H9 (cell line): Measurements from ENCODE around the gene LNP1. TPM values are rescaled to one million over a fixed set of nuclear protein-coding genes. Genes with fewer than 3 reads are reported as not detected.

Experiments used
- DNase-seq: peaks from one replicate; pipeline ENCODE4 v3.0.0-alpha.2; 2017
- H2AFZ ChIP-seq: one replicate; pipeline ENCODE4 v1.6.1; 2013; ENCODE audit warnings: mild to moderate bottlenecking, low read length, control low read depth, moderate library complexity
- H2AK5ac ChIP-seq: 2 replicates; pipeline ENCODE4 v1.6.1; 2013; ENCODE audit warnings: low read length, control low read depth, mixed read lengths; ENCODE audit not compliant: insufficient read length
- H2BK120ac ChIP-seq: one replicate; pipeline ENCODE4 v1.6.1; 2013; ENCODE audit warnings: low read depth, mild to moderate bottlenecking, low read length, control low read depth, inconsistent platforms; ENCODE audit not compliant: poor library complexity, severe bottlenecking
- H2BK12ac ChIP-seq: 2 replicates; pipeline ENCODE4 v1.6.1; 2013; ENCODE audit warnings: low read length, control low read depth, mixed read lengths, low read depth; ENCODE audit not compliant: insufficient read length
- H2BK15ac ChIP-seq: 2 replicates; pipeline ENCODE4 v1.6.1; 2013; ENCODE audit warnings: low read depth, low read length, control low read depth
- H2BK20ac ChIP-seq: one replicate; pipeline ENCODE4 v1.6.1; 2013; ENCODE audit warnings: low read depth, mild to moderate bottlenecking, low read length, control low read depth, inconsistent platforms; ENCODE audit not compliant: poor library complexity, severe bottlenecking
- H2BK5ac ChIP-seq: 2 replicates; pipeline ENCODE4 v1.6.1; 2013; ENCODE audit warnings: low read length, control low read depth, mixed read lengths; ENCODE audit not compliant: insufficient read length
- H3K14ac ChIP-seq: 2 replicates; pipeline ENCODE4 v1.6.1; 2013; ENCODE audit warnings: low read length, control low read depth; ENCODE audit not compliant: insufficient read depth
- H3K18ac ChIP-seq: 2 replicates; pipeline ENCODE4 v1.6.1; 2013; ENCODE audit warnings: low read depth, mild to moderate bottlenecking, mixed read lengths, low read length, control low read depth; ENCODE audit not compliant: insufficient read length
- H3K23ac ChIP-seq: 2 replicates; pipeline ENCODE4 v1.6.1; 2013; ENCODE audit warnings: low read length, control low read depth, mixed read lengths, low read depth; ENCODE audit not compliant: insufficient read length
- H3K23me2 ChIP-seq: 2 replicates; pipeline ENCODE4 v1.6.1; 2013; ENCODE audit warnings: low read depth, mild to moderate bottlenecking, mixed read lengths, low read length, control low read depth; ENCODE audit not compliant: insufficient read length, poor library complexity, severe bottlenecking
- H3K27ac ChIP-seq: 2 replicates; pipeline ENCODE4 v1.5.1; 2013; ENCODE audit warnings: low read length, control low read depth, mixed read lengths, low read depth; ENCODE audit not compliant: insufficient read length
- H3K27me3 ChIP-seq: 2 replicates; pipeline ENCODE4 v1.6.1; 2013; ENCODE audit warnings: low read length, control low read depth, inconsistent platforms; ENCODE audit not compliant: insufficient read depth
- H3K4ac ChIP-seq: 2 replicates; pipeline ENCODE4 v1.6.1; 2013; ENCODE audit warnings: low read depth, mild to moderate bottlenecking, control low read depth, inconsistent platforms, low read length, moderate library complexity
- H3K4me1 ChIP-seq: 2 replicates; pipeline ENCODE4 v1.6.1; 2013; ENCODE audit warnings: low read length, control low read depth, inconsistent platforms; ENCODE audit not compliant: insufficient read depth
- H3K4me2 ChIP-seq: 2 replicates; pipeline ENCODE4 v1.6.1; 2013; ENCODE audit warnings: low read length, control low read depth, mixed read lengths; ENCODE audit not compliant: insufficient read length, insufficient read depth
- H3K56ac ChIP-seq: 2 replicates; pipeline ENCODE4 v1.6.1; 2013; ENCODE audit warnings: low read depth, mild to moderate bottlenecking, mixed read lengths, low read length, control low read depth; ENCODE audit not compliant: insufficient read length
- H3K79me1 ChIP-seq: 2 replicates; pipeline ENCODE4 v1.6.1; 2013; ENCODE audit warnings: low read depth, mild to moderate bottlenecking, moderate library complexity, low read length, control low read depth, inconsistent platforms; ENCODE audit not compliant: insufficient read depth, poor library complexity, severe bottlenecking
- H3K79me2 ChIP-seq: 2 replicates; pipeline ENCODE4 v1.6.1; 2013; ENCODE audit warnings: low read length, control low read depth, inconsistent platforms; ENCODE audit not compliant: insufficient read depth
- H3K9ac ChIP-seq: 2 replicates; pipeline ENCODE4 v1.6.1; 2013; ENCODE audit warnings: low read length, control low read depth, mixed read lengths; ENCODE audit not compliant: insufficient read length; ENCODE audit errors: extremely low read depth
- H3K9me3 ChIP-seq: one replicate; pipeline ENCODE4 v1.6.1; 2013; ENCODE audit warnings: low read depth, low read length, inconsistent platforms; ENCODE audit not compliant: control insufficient read depth
- H3T11ph ChIP-seq: one replicate; pipeline ENCODE4 v1.6.1; 2013; ENCODE audit warnings: mild to moderate bottlenecking, low read length, control low read depth, inconsistent platforms
- H4K20me1 ChIP-seq: one replicate; pipeline ENCODE4 v1.6.1; 2013; ENCODE audit not compliant: control insufficient read depth, insufficient read length, insufficient read depth
- H4K5ac ChIP-seq: 2 replicates; pipeline ENCODE4 v1.6.1; 2013; ENCODE audit warnings: low read depth, mild to moderate bottlenecking, mixed read lengths, low read length, control low read depth; ENCODE audit not compliant: insufficient read length
- H4K8ac ChIP-seq: replicated peaks from 2 replicates; pipeline ENCODE4 v1.6.1; 2013; ENCODE audit warnings: low read length, control low read depth, mixed read lengths, low read depth; ENCODE audit not compliant: insufficient read length
- H4K91ac ChIP-seq: 2 replicates; pipeline ENCODE4 v1.6.1; 2013; ENCODE audit warnings: low read depth, mild to moderate bottlenecking, moderate library complexity, mixed read lengths, low read length, control low read depth; ENCODE audit not compliant: insufficient read length
- H3K27ac Mint-ChIP-seq, 3 experiments: 2 replicates in 2 of 3; 3 replicates in 1 of 3; pipeline ENCODE4 v1.8.0; 2020 to 2021; ENCODE audit warnings: mixed read lengths in 3 of 3, mild to moderate bottlenecking in 1 of 3, moderate library complexity in 1 of 3
- H3K27me3 Mint-ChIP-seq: 2 replicates; pipeline ENCODE4 v1.8.0; 2021; ENCODE audit warnings: low read depth, mild to moderate bottlenecking, moderate library complexity, mixed read lengths
- H3K36me3 Mint-ChIP-seq, 3 experiments: 2 replicates in 2 of 3; 3 replicates in 1 of 3; pipeline ENCODE4 v1.8.0; 2020 to 2021; ENCODE audit warnings: low read depth in 3 of 3, mixed read lengths in 3 of 3; ENCODE audit not compliant: insufficient read depth in 1 of 3
- H3K4me1 Mint-ChIP-seq, 2 experiments: 2 replicates each; pipeline ENCODE4 v1.8.0; 2020; ENCODE audit warnings: mixed read lengths in 2 of 2
- H3K4me3 Mint-ChIP-seq, 2 experiments: 2 replicates in 1 of 2; 3 replicates in 1 of 2; pipeline ENCODE4 v1.8.0; 2020 to 2021; ENCODE audit warnings: mild to moderate bottlenecking in 2 of 2, mixed read lengths in 2 of 2, moderate library complexity in 1 of 2
- H3K9me3 Mint-ChIP-seq, 2 experiments: 2 replicates in 1 of 2; 3 replicates in 1 of 2; pipeline ENCODE4 v1.8.0; 2020; ENCODE audit warnings: mild to moderate bottlenecking in 2 of 2, mixed read lengths in 2 of 2, moderate library complexity in 1 of 2
- WGBS: extraction: QIAGEN DNeasy Blood & Tissue Kit; methylation state at CpG from one replicate; pipeline ENCODE4 v1.1.7; 2013; ENCODE audit warnings: missing lambda C conversion rate, low lambda C conversion rate, mixed read lengths; ENCODE audit not compliant: insufficient read length; ENCODE audit errors: extremely low coverage; 5-methylcytosine and 5-hydroxymethylcytosine counted together
- total RNA-seq: library from RNA; stranded (reverse); gene quantifications from 2 replicates; pipeline ENCODE4 v1.2.1, GENCODE V29; 2021
- TF ChIP-seq, protein P1 (sequence below): fragments of 200-600 bp; sonication (generic); conservative IDR thresholded peaks from 3 replicates; pipeline ENCODE4 v1.8.0; 2021; ENCODE audit warnings: antibody characterized with exemption, mild to moderate bottlenecking

LNP1 gene
- total RNA-seq, 1 experiment from 2014 or later, result 4.1 TPM

GRCh38 chr3:100423611-100424010, 22.3 kb downstream of the LNP1 start:
- no CpG with 5 or more reads among the region's 5 CpGs for WGBS
- Histone ChIP-seq H3K4ac (no peak overlapping the region), H3K14ac (no peak overlapping the region), H3K9ac (no peak overlapping the region), H3K4me1 (no peaks in the 10 kb centered on the region), H3K79me1 (no peaks in the 10 kb centered on the region), H4K91ac (no peak overlapping the region), H2BK12ac (no peak overlapping the region), H3T11ph (no peak overlapping the region), H2BK120ac (no peak overlapping the region), H2BK15ac (no peak overlapping the region), H2AK5ac (no peak overlapping the region), H3K23ac (no peak overlapping the region), H2BK20ac (no peak overlapping the region), H3K9me3 (no peaks in the 10 kb centered on the region), H4K8ac (no peak overlapping the region), H4K20me1 (no peaks in the 10 kb centered on the region), H3K27me3 (no peaks in the 10 kb centered on the region), H3K56ac (no peak overlapping the region), H4K5ac (no peak overlapping the region), H2AFZ (no peak overlapping the region), H2BK5ac (no peak overlapping the region), H3K18ac (no peak overlapping the region), H3K79me2 (no peaks in the 10 kb centered on the region; the same call in 1 of the 2 replicates), H3K23me2 (no peaks in the 10 kb centered on the region), H3K27ac (no peak overlapping the region), H3K4me2 (no peak overlapping the region)
- no peak overlapping the region for H3K4me3 Mint-ChIP-seq
- peaks cover 9% of the 10 kb centered on the region in 2 experiments for H3K4me1 Mint-ChIP-seq
- no peaks in the 10 kb centered on the region for H3K27me3 Mint-ChIP-seq
- no peak for DNase-seq
- H3K27ac Mint-ChIP-seq, result no peak overlapping the region
- H3K9me3 Mint-ChIP-seq, result no peaks in the 10 kb centered on the region
- TF ChIP-seq, protein P1, sequence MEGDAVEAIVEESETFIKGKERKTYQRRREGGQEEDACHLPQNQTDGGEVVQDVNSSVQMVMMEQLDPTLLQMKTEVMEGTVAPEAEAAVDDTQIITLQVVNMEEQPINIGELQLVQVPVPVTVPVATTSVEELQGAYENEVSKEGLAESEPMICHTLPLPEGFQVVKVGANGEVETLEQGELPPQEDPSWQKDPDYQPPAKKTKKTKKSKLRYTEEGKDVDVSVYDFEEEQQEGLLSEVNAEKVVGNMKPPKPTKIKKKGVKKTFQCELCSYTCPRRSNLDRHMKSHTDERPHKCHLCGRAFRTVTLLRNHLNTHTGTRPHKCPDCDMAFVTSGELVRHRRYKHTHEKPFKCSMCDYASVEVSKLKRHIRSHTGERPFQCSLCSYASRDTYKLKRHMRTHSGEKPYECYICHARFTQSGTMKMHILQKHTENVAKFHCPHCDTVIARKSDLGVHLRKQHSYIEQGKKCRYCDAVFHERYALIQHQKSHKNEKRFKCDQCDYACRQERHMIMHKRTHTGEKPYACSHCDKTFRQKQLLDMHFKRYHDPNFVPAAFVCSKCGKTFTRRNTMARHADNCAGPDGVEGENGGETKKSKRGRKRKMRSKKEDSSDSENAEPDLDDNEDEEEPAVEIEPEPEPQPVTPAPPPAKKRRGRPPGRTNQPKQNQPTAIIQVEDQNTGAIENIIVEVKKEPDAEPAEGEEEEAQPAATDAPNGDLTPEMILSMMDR, result no peak
- H3K36me3 Mint-ChIP-seq, result peaks cover 3 to 5% (median 3%) of the 10 kb centered on the region in 3 experiments; a peak in 3 of 7 replicates
